Caco-2 (cell line): ENCODE measurements around the gene ILDR1. TPM values are rescaled to one million over a fixed set of nuclear protein-coding genes. Genes with fewer than 3 reads are reported as not detected.

Experiments
- BruUV-seq: library from RNA; stranded (reverse); fragments of 400-500 nt; replicated peaks from 2 replicates; lab custom pipeline; 2021; lab: Mats Ljungman, UMichigan
- CTCF ChIA-PET: fragments of 300-600 bp; sonication (Branson Sonifier 250); formaldehyde crosslinking; loops from one replicate; lab custom pipeline; 2022; ENCODE audit warnings: antibody characterized with exemption; lab: Charles Lee
- POLR2A ChIA-PET: fragments of 300-600 bp; sonication (Branson Sonifier 250); formaldehyde crosslinking; loops from one replicate; lab custom pipeline; 2022; ENCODE audit warnings: antibody characterized with exemption; lab: Charles Lee
- DNase-seq, 2 experiments: peaks; one replicate each; pipeline versions ENCODE4 v3.0.0 to v3.0.0-alpha.2; 2020 to 2022
- H3K27me3 ChIP-seq: replicated peaks from 2 replicates; pipeline ENCODE4 v1.6.0; 2011; ENCODE audit warnings: low read length; ENCODE audit not compliant: control insufficient read depth, insufficient read depth
- H3K36me3 ChIP-seq: 2 replicates; pipeline ENCODE4 v1.5.1; 2011; ENCODE audit warnings: low read length; ENCODE audit not compliant: control insufficient read depth, insufficient read depth
- H3K4me1 ChIP-seq: fragments of 250-450 bp; sonication (Bioruptor Pico); 2 replicates; pipeline ENCODE4 v1.5.1; 2020; ENCODE audit warnings: mild to moderate bottlenecking
- H3K4me3 ChIP-seq: 2 replicates; pipeline ENCODE4 v1.5.1; 2011; ENCODE audit warnings: low read depth, mild to moderate bottlenecking, control low read depth, low read length
- H3K9me3 ChIP-seq: fragments of 250-450 bp; sonication (Bioruptor Pico); 2 replicates; pipeline ENCODE4 v1.5.1; 2020; ENCODE audit warnings: mild to moderate bottlenecking, moderate library complexity
- H3K27ac Mint-ChIP-seq: one replicate; pipeline ENCODE4 v1.8.0; 2022; ENCODE audit warnings: mixed read lengths; ENCODE audit not compliant: unreplicated experiment
- H3K27me3 Mint-ChIP-seq: one replicate; pipeline ENCODE4 v1.8.0; 2022; ENCODE audit warnings: mixed read lengths; ENCODE audit not compliant: insufficient read depth, unreplicated experiment
- H3K36me3 Mint-ChIP-seq: one replicate; pipeline ENCODE4 v1.8.0; 2022; ENCODE audit warnings: mild to moderate bottlenecking, mixed read lengths; ENCODE audit not compliant: insufficient read depth, unreplicated experiment
- H3K4me1 Mint-ChIP-seq: one replicate; pipeline ENCODE4 v1.8.0; 2022; ENCODE audit warnings: low read depth, mixed read lengths; ENCODE audit not compliant: unreplicated experiment
- H3K4me3 Mint-ChIP-seq: one replicate; pipeline ENCODE4 v1.8.0; 2022; ENCODE audit warnings: mild to moderate bottlenecking, moderate library complexity, mixed read lengths; ENCODE audit not compliant: unreplicated experiment
- H3K9me3 Mint-ChIP-seq: one replicate; pipeline ENCODE4 v1.8.0; 2022; ENCODE audit warnings: mixed read lengths; ENCODE audit not compliant: unreplicated experiment
- intact Hi-C: fragments of 100-400 bp; cut with micrococcal nuclease; formaldehyde crosslinking; loops from one replicate; pipeline ENCODE4 v1.10.0; 2022; ENCODE audit not compliant: unreplicated experiment
- total RNA-seq: library from RNA; stranded (reverse); gene quantifications from 2 replicates; pipeline ENCODE4 v1.2.3, GENCODE V29; 2022
- TF ChIP-seq, protein P1 (sequence below), 2 experiments: fragments of 200-600 bp in 1 of 2; IDR thresholded peaks; 1 replicate in 1 of 2; 2 replicates in 1 of 2; pipeline versions ENCODE4 v1.5.1 to v1.8.0; 2011 to 2022; ENCODE audit warnings: antibody characterized with exemption in 1 of 2, control low read depth in 1 of 2, inconsistent platforms in 1 of 2, low read depth in 1 of 2, low read length in 1 of 2, mild to moderate bottlenecking in 1 of 2, moderate library complexity in 1 of 2; ENCODE audit not compliant: insufficient read depth in 1 of 2, severe bottlenecking in 1 of 2, unreplicated experiment in 1 of 2

ILDR1 gene
- total RNA-seq, 1 experiment from 2014 or later = 0.25 TPM

DNA sequence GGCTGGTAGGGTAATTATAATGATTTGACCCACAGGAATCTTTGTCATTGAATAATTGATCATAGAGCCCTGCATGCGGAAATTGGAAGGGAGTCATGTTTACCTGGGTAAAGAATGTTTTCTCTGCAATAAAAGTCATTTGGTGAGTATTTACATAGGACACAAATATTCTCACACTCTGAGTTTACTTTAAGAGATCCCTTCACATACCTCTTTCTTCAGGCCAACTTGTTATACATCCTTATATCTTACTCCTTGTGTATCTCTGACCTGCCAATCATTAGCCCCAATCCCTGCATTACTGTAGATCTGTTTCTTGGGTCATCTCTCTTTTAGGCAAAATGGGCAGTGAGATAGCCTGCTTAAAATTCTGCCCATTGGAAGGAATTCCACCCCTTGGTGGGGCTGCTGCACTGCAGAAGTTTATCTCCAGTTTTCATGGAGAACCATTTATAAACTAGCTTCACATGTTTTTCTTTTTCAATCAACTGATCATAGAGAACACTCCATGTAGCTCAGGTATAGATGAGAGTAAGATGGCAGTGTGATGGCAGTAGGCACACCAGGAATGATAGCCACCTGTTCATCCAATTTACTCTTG is 46.2 kb downstream of the ILDR1 start:
- Mint-ChIP-seq H3K4me1 (no peaks in the 10 kb centered on the region), H3K27ac (no peak overlapping the region), H3K9me3 (peaks cover 16% of the 10 kb centered on the region), H3K27me3 (no peaks in the 10 kb centered on the region), H3K36me3 (no peaks in the 10 kb centered on the region), H3K4me3 (no peak overlapping the region)
- Histone ChIP-seq H3K4me1 (0 out of 2 replicates have a peak, but pooled peaks cover 2% of the 10 kb centered on the region), H3K9me3 (no peaks in the 10 kb centered on the region), H3K27me3 (no peaks in the 10 kb centered on the region), H3K4me3 (no peak overlapping the region), H3K36me3 (no peaks in the 10 kb centered on the region)
- TF ChIP-seq, protein P1, sequence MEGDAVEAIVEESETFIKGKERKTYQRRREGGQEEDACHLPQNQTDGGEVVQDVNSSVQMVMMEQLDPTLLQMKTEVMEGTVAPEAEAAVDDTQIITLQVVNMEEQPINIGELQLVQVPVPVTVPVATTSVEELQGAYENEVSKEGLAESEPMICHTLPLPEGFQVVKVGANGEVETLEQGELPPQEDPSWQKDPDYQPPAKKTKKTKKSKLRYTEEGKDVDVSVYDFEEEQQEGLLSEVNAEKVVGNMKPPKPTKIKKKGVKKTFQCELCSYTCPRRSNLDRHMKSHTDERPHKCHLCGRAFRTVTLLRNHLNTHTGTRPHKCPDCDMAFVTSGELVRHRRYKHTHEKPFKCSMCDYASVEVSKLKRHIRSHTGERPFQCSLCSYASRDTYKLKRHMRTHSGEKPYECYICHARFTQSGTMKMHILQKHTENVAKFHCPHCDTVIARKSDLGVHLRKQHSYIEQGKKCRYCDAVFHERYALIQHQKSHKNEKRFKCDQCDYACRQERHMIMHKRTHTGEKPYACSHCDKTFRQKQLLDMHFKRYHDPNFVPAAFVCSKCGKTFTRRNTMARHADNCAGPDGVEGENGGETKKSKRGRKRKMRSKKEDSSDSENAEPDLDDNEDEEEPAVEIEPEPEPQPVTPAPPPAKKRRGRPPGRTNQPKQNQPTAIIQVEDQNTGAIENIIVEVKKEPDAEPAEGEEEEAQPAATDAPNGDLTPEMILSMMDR (IDR thresholded peaks at IDR 0.05; ENCODE audit: insufficient read depth in 1 of 2, low read depth in 1 of 2, low read length in 1 of 2, severe bottlenecking in 1 of 2, unreplicated experiment in 1 of 2) = peak in 1 of 2 experiments; percentile 0
- ChIA-PET CTCF (no interaction called here), POLR2A (no interaction called here)
- no TSS peak for BruUV-seq
- DNase-seq = no peak
- intact Hi-C loops = no loop called here

DNA sequence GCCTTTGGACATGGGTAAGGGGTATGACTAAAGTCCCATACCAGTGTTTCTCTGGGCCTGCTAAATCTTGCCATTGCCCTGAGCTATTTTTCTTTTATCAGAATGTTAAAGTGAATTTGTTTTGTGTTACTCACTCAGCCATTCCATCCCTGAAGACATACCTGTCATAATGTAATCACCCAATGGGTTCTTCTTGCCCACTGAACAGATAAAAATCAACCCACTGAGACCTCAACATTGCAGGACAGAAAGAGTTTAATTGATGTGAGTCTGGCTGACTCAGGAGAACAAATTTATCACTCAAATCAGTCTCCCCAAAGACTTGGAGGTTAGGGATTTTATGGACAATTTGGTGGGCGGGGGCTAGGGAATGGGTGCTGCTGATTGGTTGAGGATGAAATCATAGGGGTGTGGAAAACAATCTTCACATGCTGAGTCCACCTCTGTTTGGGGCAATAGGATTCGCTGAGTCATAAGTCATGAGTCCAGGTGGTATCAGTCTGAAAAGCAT is 47.4 kb downstream of the ILDR1 start:
- CTCF ChIA-PET = no interaction called here
- Mint-ChIP-seq H3K36me3 (no peaks in the 10 kb centered on the region), H3K4me1 (peaks cover 4% of the 10 kb centered on the region), H3K4me3 (no peak overlapping the region), H3K27me3 (no peaks in the 10 kb centered on the region), H3K9me3 (peaks cover 16% of the 10 kb centered on the region), H3K27ac (no peak overlapping the region)
- Histone ChIP-seq H3K9me3 (no peaks in the 10 kb centered on the region), H3K4me1 (peaks cover 12% of the 10 kb centered on the region; the same call in 1 of the 2 replicates), H3K27me3 (no peaks in the 10 kb centered on the region), H3K4me3 (no peak overlapping the region), H3K36me3 (no peaks in the 10 kb centered on the region)
- POLR2A ChIA-PET = no interaction called here
- TF ChIP-seq, protein P1 (IDR thresholded peaks at IDR 0.05; ENCODE audit: insufficient read depth in 1 of 2, low read depth in 1 of 2, low read length in 1 of 2, severe bottlenecking in 1 of 2, unreplicated experiment in 1 of 2) = no peak
- no TSS peak for BruUV-seq
- DNase-seq = no peak
- intact Hi-C loops = no loop called here

DNA sequence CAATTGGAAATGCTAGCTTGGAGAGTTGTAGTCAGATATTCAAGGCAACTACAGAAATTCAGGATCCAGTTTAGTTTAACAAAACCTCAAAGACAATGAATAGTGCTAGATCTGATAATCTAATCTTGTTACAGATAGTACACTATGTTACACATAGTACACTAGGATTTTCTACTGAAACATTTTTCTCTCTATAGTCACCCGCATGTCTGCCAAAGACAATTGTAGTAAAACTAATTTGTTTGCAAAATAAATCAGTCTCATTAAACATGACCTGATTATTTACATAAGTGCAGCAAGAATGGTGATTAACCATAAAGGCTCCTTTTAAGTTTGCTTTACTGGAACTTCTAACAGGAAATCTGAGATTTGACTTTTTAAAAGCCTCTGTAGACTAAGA is 52.0 kb downstream of the ILDR1 start:
- CTCF ChIA-PET = no interaction called here
- no peaks in the 10 kb centered on the region for H3K36me3 Mint-ChIP-seq
- peaks cover 6% of the 10 kb centered on the region for H3K4me1 Mint-ChIP-seq
- peaks cover 16% of the 10 kb centered on the region; the same call in 1 of the 2 replicates for H3K4me1 ChIP-seq
- peaks cover 2% of the 10 kb centered on the region for H3K27me3 Mint-ChIP-seq
- no peak for DNase-seq
- intact Hi-C loops = no loop called here
- no TSS peak for BruUV-seq
- POLR2A ChIA-PET = no interaction called here
- H3K4me3 ChIP-seq = no peak overlapping the region
- H3K9me3 Mint-ChIP-seq = no peaks in the 10 kb centered on the region
- H3K4me3 Mint-ChIP-seq = no peak overlapping the region
- TF ChIP-seq, protein P1 (IDR thresholded peaks at IDR 0.05; ENCODE audit: insufficient read depth in 1 of 2, low read depth in 1 of 2, low read length in 1 of 2, severe bottlenecking in 1 of 2, unreplicated experiment in 1 of 2) = no peak
- no peaks in the 10 kb centered on the region for H3K36me3 ChIP-seq
- no peaks in the 10 kb centered on the region for H3K27me3 ChIP-seq
- no peaks in the 10 kb centered on the region for H3K9me3 ChIP-seq
- no peak overlapping the region for H3K27ac Mint-ChIP-seq
